Tibial nerve (tissue), 4 donors: ENCODE results near the gene NR2F1-AS1. TPM values are rescaled to one million over a fixed set of nuclear protein-coding genes. Genes with fewer than 3 reads are reported as not detected.

ENCODE experiments used
- DNase-seq, 2 donors: peaks; one replicate each; pipeline ENCODE4 v3.0.0-alpha.2; 2019; ENCODE audit warnings: low spot score in 2 of 2
- H3K27ac ChIP-seq, 4 donors: fragments of 200-600 bp; sonication (generic) in 3 of 4; one replicate each; pipeline ENCODE4 v1.5.1; 2017 to 2019; ENCODE audit warnings: mild to moderate bottlenecking in 1 of 4
- H3K27me3 ChIP-seq, 2 donors: fragments of 200-600 bp; sonication (generic) in 1 of 2; one replicate each; pipeline versions ENCODE4 v1.5.1 to v1.6.0; 2017 to 2019
- H3K36me3 ChIP-seq, 3 donors: fragments of 200-600 bp; sonication (generic); one replicate each; pipeline ENCODE4 v1.5.1; 2018 to 2019
- H3K4me1 ChIP-seq, 4 donors: fragments of 200-600 bp; sonication (generic) in 3 of 4; one replicate each; pipeline ENCODE4 v1.5.1; 2017 to 2019
- H3K4me3 ChIP-seq, 4 donors: fragments of 200-600 bp; sonication (generic) in 3 of 4; one replicate each; pipeline ENCODE4 v1.5.1; 2017 to 2019; ENCODE audit warnings: mild to moderate bottlenecking in 1 of 4, moderate library complexity in 1 of 4
- H3K9me3 ChIP-seq, 4 donors: fragments of 200-600 bp; sonication (generic) in 3 of 4; one replicate each; pipeline ENCODE4 v1.5.1; 2017 to 2019
- CTCF ChIP-seq, 5 experiments: fragments of 200-600 bp in 3 of 5; fragments of 450-650 bp in 2 of 5; sonication (generic) in 3 of 5; IDR thresholded peaks; one replicate each; pipeline ENCODE4 v1.5.1; 2016 to 2019; ENCODE audit warnings: antibody characterized with exemption in 5 of 5, mild to moderate bottlenecking in 3 of 5, moderate library complexity in 2 of 5
- EP300 ChIP-seq, 2 donors: sonication (generic); formaldehyde crosslinking; IDR thresholded peaks; one replicate each; pipeline ENCODE4 v1.6.1; 2017; ENCODE audit warnings: antibody characterized with exemption in 2 of 2, mild to moderate bottlenecking in 1 of 2
- POLR2A ChIP-seq, 2 donors: fragments of 450-650 bp; IDR thresholded peaks; one replicate each; pipeline ENCODE4 v1.6.1; 2017; ENCODE audit warnings: antibody characterized with exemption in 2 of 2, mild to moderate bottlenecking in 2 of 2, moderate library complexity in 2 of 2
- WGBS, 2 donors: methylation state at CpG; one replicate each; pipeline ENCODE4 v1.1.5; 2018; 5-methylcytosine and 5-hydroxymethylcytosine counted together
- total RNA-seq, 4 donors: library from RNA; depleted of rRNA; stranded (reverse); fragments of >200 nt; gene quantifications; one replicate each; pipeline ENCODE4 v1.1.0, GENCODE V29; 2016

Gene NR2F1-AS1
- total RNA-seq, 4 donors from 2014 or later = 13.5 to 38.4 (median 35.4) TPM

- Histone ChIP-seq H3K4me3 (peak overlapping the region in 3 of 4 donors; percentile 8 to 43 (median 19)), H3K4me1 (peaks cover 0 to 30% (median 2%) of the 10 kb centered on the region in 4 donors), H3K9me3 (no peaks in the 10 kb centered on the region), H3K27me3 (peaks cover 0 to 46% of the 10 kb centered on the region in 2 donors), H3K36me3 (no peaks in the 10 kb centered on the region), H3K27ac (no peak overlapping the region)
- no peak for DNase-seq
- TF ChIP-seq POLR2A (IDR thresholded peaks at IDR 0.05) (no peak), CTCF (IDR thresholded peaks at IDR 0.05) (no peak), EP300 (IDR thresholded peaks at IDR 0.05) (no peak)
- 24 to 25% methylated on average over 9 of the region's 9 CpGs for WGBS, 2 donors
Observed at GRCh38 chr5:93611273-93611975, 30.4 kb upstream of the NR2F1-AS1 start.

- TF ChIP-seq EP300 (IDR thresholded peaks at IDR 0.05) (no peak), CTCF (IDR thresholded peaks at IDR 0.05) (no peak), POLR2A (IDR thresholded peaks at IDR 0.05) (no peak)
- H3K4me3 ChIP-seq = no peak overlapping the region
- 62 to 64% methylated on average over 17 of the region's 17 CpGs for WGBS, 2 donors
- DNase-seq = no peak
- no peaks in the 10 kb centered on the region for H3K9me3 ChIP-seq
- H3K4me1 ChIP-seq = peaks cover 0 to 30% (median 2%) of the 10 kb centered on the region in 4 donors
- no peaks in the 10 kb centered on the region for H3K36me3 ChIP-seq
- peaks cover 0 to 46% of the 10 kb centered on the region in 2 donors for H3K27me3 ChIP-seq
- H3K27ac ChIP-seq = no peak overlapping the region
Observed at GRCh38 chr5:93610581-93611272, 29.7 kb upstream of the NR2F1-AS1 start.

- H3K36me3 ChIP-seq = no peaks in the 10 kb centered on the region
- H3K27ac ChIP-seq = no peak overlapping the region
- no peaks in the 10 kb centered on the region for H3K9me3 ChIP-seq
- peaks cover 0 to 32% (median 2%) of the 10 kb centered on the region in 4 donors for H3K4me1 ChIP-seq
- DNase-seq = no peak
- WGBS, 2 donors = 65% methylated on average over 7 of the region's 7 CpGs
- no peak overlapping the region for H3K4me3 ChIP-seq
- peaks cover 0 to 46% of the 10 kb centered on the region in 2 donors for H3K27me3 ChIP-seq
- no peak for TF ChIP-seq EP300 (IDR thresholded peaks at IDR 0.05)
- TF ChIP-seq POLR2A (IDR thresholded peaks at IDR 0.05) = no peak
- TF ChIP-seq CTCF (IDR thresholded peaks at IDR 0.05) = no peak
Observed at GRCh38 chr5:93609762-93610161, 28.7 kb upstream of the NR2F1-AS1 start.

- Histone ChIP-seq H3K27ac (no peak overlapping the region), H3K4me1 (peaks cover 0 to 41% (median 2%) of the 10 kb centered on the region in 4 donors), H3K4me3 (no peak overlapping the region), H3K9me3 (no peaks in the 10 kb centered on the region), H3K36me3 (no peaks in the 10 kb centered on the region), H3K27me3 (peaks cover 0 to 48% of the 10 kb centered on the region in 2 donors)
- TF ChIP-seq EP300 (IDR thresholded peaks at IDR 0.05) = no peak
- no peak for TF ChIP-seq POLR2A (IDR thresholded peaks at IDR 0.05)
- 65 to 83% methylated on average over 4 of the region's 4 CpGs for WGBS, 2 donors
- DNase-seq = no peak
Observed at GRCh38 chr5:93608855-93609254, 27.8 kb upstream of the NR2F1-AS1 start.

- Histone ChIP-seq H3K9me3 (no peaks in the 10 kb centered on the region), H3K36me3 (no peaks in the 10 kb centered on the region), H3K27me3 (peaks cover 0 to 52% of the 10 kb centered on the region in 2 donors), H3K4me3 (no peak overlapping the region), H3K4me1 (peaks cover 0 to 47% (median 4%) of the 10 kb centered on the region in 4 donors), H3K27ac (peak overlapping the region in 1 of 4 donors; percentile 23)
- WGBS, 2 donors = 27 to 41% methylated on average over 19 of the region's 19 CpGs
- peak in 1 of 2 donors; percentile 18 for TF ChIP-seq EP300 (IDR thresholded peaks at IDR 0.05)
- peak in 4 of 5 experiments; percentile 29 to 63 (median 46) for TF ChIP-seq CTCF (IDR thresholded peaks at IDR 0.05)
- TF ChIP-seq POLR2A (IDR thresholded peaks at IDR 0.05) = no peak
- peak in 1 of 2 donors; percentile 55 for DNase-seq
Observed at GRCh38 chr5:93607367-93608258, 26.6 kb upstream of the NR2F1-AS1 start.
